H9 (cell line): ENCODE results near the gene POT1. TPM values are rescaled to one million over a fixed set of nuclear protein-coding genes. Genes with fewer than 3 reads are reported as not detected.

Experiments
- DNase-seq: peaks from one replicate; pipeline ENCODE4 v3.0.0-alpha.2; 2017
- H2AFZ ChIP-seq: one replicate; pipeline ENCODE4 v1.6.1; 2013; ENCODE audit warnings: mild to moderate bottlenecking, low read length, control low read depth, moderate library complexity
- H2AK5ac ChIP-seq: 2 replicates; pipeline ENCODE4 v1.6.1; 2013; ENCODE audit warnings: low read length, control low read depth, mixed read lengths; ENCODE audit not compliant: insufficient read length
- H2BK120ac ChIP-seq: one replicate; pipeline ENCODE4 v1.6.1; 2013; ENCODE audit warnings: low read depth, mild to moderate bottlenecking, low read length, control low read depth, inconsistent platforms; ENCODE audit not compliant: poor library complexity, severe bottlenecking
- H2BK12ac ChIP-seq: 2 replicates; pipeline ENCODE4 v1.6.1; 2013; ENCODE audit warnings: low read length, control low read depth, mixed read lengths, low read depth; ENCODE audit not compliant: insufficient read length
- H2BK15ac ChIP-seq: 2 replicates; pipeline ENCODE4 v1.6.1; 2013; ENCODE audit warnings: low read depth, low read length, control low read depth
- H2BK20ac ChIP-seq: one replicate; pipeline ENCODE4 v1.6.1; 2013; ENCODE audit warnings: low read depth, mild to moderate bottlenecking, low read length, control low read depth, inconsistent platforms; ENCODE audit not compliant: poor library complexity, severe bottlenecking
- H2BK5ac ChIP-seq: 2 replicates; pipeline ENCODE4 v1.6.1; 2013; ENCODE audit warnings: low read length, control low read depth, mixed read lengths; ENCODE audit not compliant: insufficient read length
- H3K14ac ChIP-seq: 2 replicates; pipeline ENCODE4 v1.6.1; 2013; ENCODE audit warnings: low read length, control low read depth; ENCODE audit not compliant: insufficient read depth
- H3K18ac ChIP-seq: 2 replicates; pipeline ENCODE4 v1.6.1; 2013; ENCODE audit warnings: low read depth, mild to moderate bottlenecking, mixed read lengths, low read length, control low read depth; ENCODE audit not compliant: insufficient read length
- H3K23ac ChIP-seq: 2 replicates; pipeline ENCODE4 v1.6.1; 2013; ENCODE audit warnings: low read length, control low read depth, mixed read lengths, low read depth; ENCODE audit not compliant: insufficient read length
- H3K23me2 ChIP-seq: 2 replicates; pipeline ENCODE4 v1.6.1; 2013; ENCODE audit warnings: low read depth, mild to moderate bottlenecking, mixed read lengths, low read length, control low read depth; ENCODE audit not compliant: insufficient read length, poor library complexity, severe bottlenecking
- H3K27ac ChIP-seq: 2 replicates; pipeline ENCODE4 v1.5.1; 2013; ENCODE audit warnings: low read length, control low read depth, mixed read lengths, low read depth; ENCODE audit not compliant: insufficient read length
- H3K27me3 ChIP-seq: 2 replicates; pipeline ENCODE4 v1.6.1; 2013; ENCODE audit warnings: low read length, control low read depth, inconsistent platforms; ENCODE audit not compliant: insufficient read depth
- H3K4ac ChIP-seq: 2 replicates; pipeline ENCODE4 v1.6.1; 2013; ENCODE audit warnings: low read depth, mild to moderate bottlenecking, control low read depth, inconsistent platforms, low read length, moderate library complexity
- H3K4me1 ChIP-seq: 2 replicates; pipeline ENCODE4 v1.6.1; 2013; ENCODE audit warnings: low read length, control low read depth, inconsistent platforms; ENCODE audit not compliant: insufficient read depth
- H3K4me2 ChIP-seq: 2 replicates; pipeline ENCODE4 v1.6.1; 2013; ENCODE audit warnings: low read length, control low read depth, mixed read lengths; ENCODE audit not compliant: insufficient read length, insufficient read depth
- H3K56ac ChIP-seq: 2 replicates; pipeline ENCODE4 v1.6.1; 2013; ENCODE audit warnings: low read depth, mild to moderate bottlenecking, mixed read lengths, low read length, control low read depth; ENCODE audit not compliant: insufficient read length
- H3K79me1 ChIP-seq: 2 replicates; pipeline ENCODE4 v1.6.1; 2013; ENCODE audit warnings: low read depth, mild to moderate bottlenecking, moderate library complexity, low read length, control low read depth, inconsistent platforms; ENCODE audit not compliant: insufficient read depth, poor library complexity, severe bottlenecking
- H3K79me2 ChIP-seq: 2 replicates; pipeline ENCODE4 v1.6.1; 2013; ENCODE audit warnings: low read length, control low read depth, inconsistent platforms; ENCODE audit not compliant: insufficient read depth
- H3K9ac ChIP-seq: 2 replicates; pipeline ENCODE4 v1.6.1; 2013; ENCODE audit warnings: low read length, control low read depth, mixed read lengths; ENCODE audit not compliant: insufficient read length; ENCODE audit errors: extremely low read depth
- H3K9me3 ChIP-seq: one replicate; pipeline ENCODE4 v1.6.1; 2013; ENCODE audit warnings: low read depth, low read length, inconsistent platforms; ENCODE audit not compliant: control insufficient read depth
- H3T11ph ChIP-seq: one replicate; pipeline ENCODE4 v1.6.1; 2013; ENCODE audit warnings: mild to moderate bottlenecking, low read length, control low read depth, inconsistent platforms
- H4K20me1 ChIP-seq: one replicate; pipeline ENCODE4 v1.6.1; 2013; ENCODE audit not compliant: control insufficient read depth, insufficient read length, insufficient read depth
- H4K5ac ChIP-seq: 2 replicates; pipeline ENCODE4 v1.6.1; 2013; ENCODE audit warnings: low read depth, mild to moderate bottlenecking, mixed read lengths, low read length, control low read depth; ENCODE audit not compliant: insufficient read length
- H4K8ac ChIP-seq: replicated peaks from 2 replicates; pipeline ENCODE4 v1.6.1; 2013; ENCODE audit warnings: low read length, control low read depth, mixed read lengths, low read depth; ENCODE audit not compliant: insufficient read length
- H4K91ac ChIP-seq: 2 replicates; pipeline ENCODE4 v1.6.1; 2013; ENCODE audit warnings: low read depth, mild to moderate bottlenecking, moderate library complexity, mixed read lengths, low read length, control low read depth; ENCODE audit not compliant: insufficient read length
- H3K27ac Mint-ChIP-seq, 3 experiments: 2 replicates in 2 of 3; 3 replicates in 1 of 3; pipeline ENCODE4 v1.8.0; 2020 to 2021; ENCODE audit warnings: mixed read lengths in 3 of 3, mild to moderate bottlenecking in 1 of 3, moderate library complexity in 1 of 3
- H3K27me3 Mint-ChIP-seq: 2 replicates; pipeline ENCODE4 v1.8.0; 2021; ENCODE audit warnings: low read depth, mild to moderate bottlenecking, moderate library complexity, mixed read lengths
- H3K36me3 Mint-ChIP-seq, 3 experiments: 2 replicates in 2 of 3; 3 replicates in 1 of 3; pipeline ENCODE4 v1.8.0; 2020 to 2021; ENCODE audit warnings: low read depth in 3 of 3, mixed read lengths in 3 of 3; ENCODE audit not compliant: insufficient read depth in 1 of 3
- H3K4me1 Mint-ChIP-seq, 2 experiments: 2 replicates each; pipeline ENCODE4 v1.8.0; 2020; ENCODE audit warnings: mixed read lengths in 2 of 2
- H3K4me3 Mint-ChIP-seq, 2 experiments: 2 replicates in 1 of 2; 3 replicates in 1 of 2; pipeline ENCODE4 v1.8.0; 2020 to 2021; ENCODE audit warnings: mild to moderate bottlenecking in 2 of 2, mixed read lengths in 2 of 2, moderate library complexity in 1 of 2
- H3K9me3 Mint-ChIP-seq, 2 experiments: 2 replicates in 1 of 2; 3 replicates in 1 of 2; pipeline ENCODE4 v1.8.0; 2020; ENCODE audit warnings: mild to moderate bottlenecking in 2 of 2, mixed read lengths in 2 of 2, moderate library complexity in 1 of 2
- CTCF ChIP-seq: fragments of 200-600 bp; sonication (generic); conservative IDR thresholded peaks from 3 replicates; pipeline ENCODE4 v1.8.0; 2021; ENCODE audit warnings: antibody characterized with exemption, mild to moderate bottlenecking
- WGBS: extraction: QIAGEN DNeasy Blood & Tissue Kit; methylation state at CpG from one replicate; pipeline ENCODE4 v1.1.7; 2013; ENCODE audit warnings: missing lambda C conversion rate, low lambda C conversion rate, mixed read lengths; ENCODE audit not compliant: insufficient read length; ENCODE audit errors: extremely low coverage; 5-methylcytosine and 5-hydroxymethylcytosine counted together
- total RNA-seq: library from RNA; stranded (reverse); gene quantifications from 2 replicates; pipeline ENCODE4 v1.2.1, GENCODE V29; 2021

Gene POT1
- total RNA-seq, 1 experiment from 2014 or later = 23.4 TPM

GRCh38 chr7:124943472-124943871, 13.8 kb upstream of the POT1 start:
- Histone ChIP-seq H3K18ac (no peak overlapping the region), H3K27me3 (no peaks in the 10 kb centered on the region), H2BK15ac (no peak overlapping the region), H2BK5ac (no peak overlapping the region), H2AFZ (no peak overlapping the region), H4K5ac (no peak overlapping the region), H2BK12ac (no peak overlapping the region), H3K4ac (no peak overlapping the region), H3K27ac (no peak overlapping the region), H3K14ac (no peak overlapping the region), H3K23ac (no peak overlapping the region), H3K23me2 (no peaks in the 10 kb centered on the region), H2BK20ac (no peak overlapping the region), H4K8ac (no peak overlapping the region), H3K4me2 (no peak overlapping the region), H4K91ac (no peak overlapping the region), H3K79me2 (no peaks in the 10 kb centered on the region), H3K9me3 (no peaks in the 10 kb centered on the region), H2AK5ac (no peak overlapping the region), H3K79me1 (no peaks in the 10 kb centered on the region), H2BK120ac (no peak overlapping the region), H3K4me1 (no peaks in the 10 kb centered on the region), H3K9ac (no peak overlapping the region), H4K20me1 (no peaks in the 10 kb centered on the region), H3T11ph (no peak overlapping the region), H3K56ac (no peak overlapping the region)
- TF ChIP-seq CTCF = no peak
- Mint-ChIP-seq H3K27ac (no peak overlapping the region), H3K4me1 (peaks cover 0 to 5% of the 10 kb centered on the region in 2 experiments; a peak in 2 of 4 replicates), H3K4me3 (no peak overlapping the region), H3K36me3 (0 out of 7 replicates have a peak, but pooled peaks cover 0 to 3% (median 0%) of the 10 kb centered on the region in 3 experiments), H3K9me3 (peaks cover 0 to 8% of the 10 kb centered on the region in 2 experiments; a peak in 1 of 5 replicates), H3K27me3 (no peaks in the 10 kb centered on the region)
- no CpG with 5 or more reads among the region's 2 CpGs for WGBS
- no peak for DNase-seq
